Bronchial epithelial cell (primary cell): Measurements from ENCODE around the gene DSCAML1. TPM values are rescaled to one million over a fixed set of nuclear protein-coding genes. Genes with fewer than 3 reads are reported as not detected.

Experiments used
- DNase-seq: peaks from one replicate; pipeline ENCODE4 v3.0.0-alpha.2; 2010; ENCODE audit warnings: low read depth
- FAIRE-seq: peaks from 2 replicates; lab custom pipeline; 2011; peaks lifted over from hg19 to GRCh38; lab: Jason Lieb, UNC
- H3K27me3 ChIP-seq: 2 replicates; pipeline ENCODE4 v1.5.1; 2011; ENCODE audit warnings: low read length; ENCODE audit not compliant: control insufficient read depth, insufficient read depth
- H3K36me3 ChIP-seq: 2 replicates; pipeline ENCODE4 v1.5.1; 2011; ENCODE audit warnings: low read length; ENCODE audit not compliant: control insufficient read depth, insufficient read depth
- H3K4me3 ChIP-seq: 2 replicates; pipeline ENCODE4 v1.5.1; 2011; ENCODE audit warnings: mild to moderate bottlenecking, low read depth, low read length, control low read depth
- total RNA-seq: library from RNA; depleted of rRNA; stranded (reverse); fragments of >200 nt; gene quantifications from 2 replicates; pipeline ENCODE4 v1.2.1, GENCODE V29; 2014
- TF ChIP-seq, protein P1 (sequence below): IDR thresholded peaks from 2 replicates; pipeline ENCODE4 v1.5.1; 2011; ENCODE audit warnings: mild to moderate bottlenecking, moderate library complexity, low read length, control low read depth, inconsistent platforms; ENCODE audit not compliant: insufficient read depth, severe bottlenecking

DSCAML1 gene
- total RNA-seq, 1 donor from 2014 or later: under 0.01 TPM

DNA sequence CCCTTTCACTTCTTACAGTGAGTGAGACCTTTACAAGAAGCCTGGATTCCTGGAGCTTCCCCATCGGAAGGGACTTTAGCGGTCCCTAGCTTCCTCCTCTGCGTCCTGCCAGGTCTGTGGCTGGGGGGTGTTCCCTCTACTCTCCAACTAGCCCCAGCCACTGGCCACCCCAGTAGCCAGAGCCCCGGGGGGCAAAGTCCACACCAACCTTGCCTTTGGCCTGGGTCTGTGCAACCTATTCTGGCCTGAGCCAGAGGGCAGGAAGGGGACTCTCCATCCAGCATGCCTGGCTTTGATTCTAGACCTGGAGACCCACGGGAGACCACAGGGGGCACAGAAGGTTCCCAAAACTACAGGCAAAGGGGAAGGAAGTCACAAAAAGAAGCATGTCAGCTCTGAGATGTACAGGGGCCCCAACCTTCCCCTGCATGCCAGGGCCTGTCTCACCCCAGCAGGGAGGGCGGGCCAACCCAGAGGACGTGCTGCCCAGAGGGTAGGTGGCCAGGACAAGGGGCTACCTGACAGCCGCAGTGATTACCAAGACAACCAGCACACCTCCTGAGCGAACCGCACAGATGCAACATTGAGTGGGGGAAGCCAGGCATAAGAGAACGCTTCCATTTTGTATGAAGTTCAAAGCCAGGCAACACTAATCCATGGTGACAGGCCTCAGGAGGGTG, 52.4 kb downstream of the DSCAML1 start:
- TF ChIP-seq, protein P1, sequence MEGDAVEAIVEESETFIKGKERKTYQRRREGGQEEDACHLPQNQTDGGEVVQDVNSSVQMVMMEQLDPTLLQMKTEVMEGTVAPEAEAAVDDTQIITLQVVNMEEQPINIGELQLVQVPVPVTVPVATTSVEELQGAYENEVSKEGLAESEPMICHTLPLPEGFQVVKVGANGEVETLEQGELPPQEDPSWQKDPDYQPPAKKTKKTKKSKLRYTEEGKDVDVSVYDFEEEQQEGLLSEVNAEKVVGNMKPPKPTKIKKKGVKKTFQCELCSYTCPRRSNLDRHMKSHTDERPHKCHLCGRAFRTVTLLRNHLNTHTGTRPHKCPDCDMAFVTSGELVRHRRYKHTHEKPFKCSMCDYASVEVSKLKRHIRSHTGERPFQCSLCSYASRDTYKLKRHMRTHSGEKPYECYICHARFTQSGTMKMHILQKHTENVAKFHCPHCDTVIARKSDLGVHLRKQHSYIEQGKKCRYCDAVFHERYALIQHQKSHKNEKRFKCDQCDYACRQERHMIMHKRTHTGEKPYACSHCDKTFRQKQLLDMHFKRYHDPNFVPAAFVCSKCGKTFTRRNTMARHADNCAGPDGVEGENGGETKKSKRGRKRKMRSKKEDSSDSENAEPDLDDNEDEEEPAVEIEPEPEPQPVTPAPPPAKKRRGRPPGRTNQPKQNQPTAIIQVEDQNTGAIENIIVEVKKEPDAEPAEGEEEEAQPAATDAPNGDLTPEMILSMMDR: no peak
- DNase-seq (peak; percentile 7), FAIRE-seq (no peak)
- H3K36me3 ChIP-seq: no peaks in the 10 kb centered on the region
- peaks cover 4% of the 10 kb centered on the region for H3K27me3 ChIP-seq
- H3K4me3 ChIP-seq: no peak overlapping the region

DNA sequence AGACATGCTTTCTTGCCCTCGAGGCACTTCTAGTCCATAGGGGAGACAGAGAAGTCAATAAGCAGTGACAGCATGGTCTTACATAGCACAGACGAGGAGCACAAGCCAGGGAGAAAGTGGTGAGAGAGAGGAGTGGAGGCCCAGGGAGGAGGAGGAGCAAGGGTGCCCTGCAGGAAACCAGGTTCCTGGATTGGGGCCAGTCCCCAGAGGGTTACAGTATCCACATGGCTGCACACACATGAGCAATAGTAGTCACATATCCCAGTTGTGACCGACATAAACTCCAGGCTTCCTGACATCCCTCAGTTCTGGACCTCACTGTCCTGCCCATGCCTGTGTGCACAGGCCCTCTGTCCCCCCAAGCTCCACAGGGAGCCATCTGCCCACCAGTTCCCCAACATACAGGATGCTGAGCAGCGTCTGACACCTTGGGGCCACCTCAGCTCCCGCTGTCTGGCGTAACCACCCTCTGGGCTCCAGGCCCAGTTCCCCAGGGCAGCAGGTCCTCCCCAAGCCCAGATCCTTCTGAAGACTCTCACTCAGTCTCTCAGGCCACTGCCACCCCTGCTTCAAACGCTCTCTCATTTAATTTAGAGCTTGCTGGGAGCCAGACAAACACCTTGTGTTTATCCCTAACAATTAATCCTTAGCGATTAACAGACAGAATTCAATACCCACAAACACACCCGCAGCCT, 53.7 kb downstream of the DSCAML1 start:
- TF ChIP-seq, protein P1: no peak
- peaks cover 4% of the 10 kb centered on the region for H3K27me3 ChIP-seq
- no peak overlapping the region for H3K4me3 ChIP-seq
- no peaks in the 10 kb centered on the region for H3K36me3 ChIP-seq
- FAIRE-seq (no peak), DNase-seq (peak; percentile 11)

DNA sequence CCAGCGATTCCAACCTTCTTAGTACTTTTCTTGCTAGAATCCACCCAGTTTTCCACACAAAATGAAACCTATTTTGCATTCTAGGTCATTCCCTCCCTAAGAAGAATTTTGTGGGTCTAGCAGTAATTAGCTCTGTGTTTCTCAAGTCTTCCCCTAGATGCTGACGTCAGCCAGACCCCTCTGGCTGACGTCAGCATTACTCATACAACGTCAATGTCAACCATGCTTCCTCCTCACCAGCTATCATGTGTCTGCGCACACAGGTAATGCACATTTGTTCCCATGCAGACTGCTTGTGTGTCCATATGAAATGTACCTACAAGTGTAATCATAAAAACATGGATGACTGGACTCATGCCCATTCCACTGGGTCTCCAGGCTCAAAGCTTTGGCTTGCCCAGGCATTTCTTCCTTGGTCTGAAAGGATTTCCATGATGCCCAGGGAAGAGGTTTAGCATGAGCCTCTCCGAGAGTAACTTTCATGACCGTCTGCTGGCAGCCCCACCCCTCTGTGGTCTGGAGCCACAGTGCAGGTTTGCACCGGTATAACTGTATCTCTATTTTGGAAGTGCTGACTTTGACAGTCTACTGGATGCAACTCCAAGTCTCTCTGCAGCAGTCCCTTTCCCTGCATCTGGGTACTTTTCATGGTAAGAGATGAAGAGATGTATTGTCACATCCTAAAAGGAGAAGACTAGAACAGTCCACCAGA, 58.6 kb downstream of the DSCAML1 start:
- Histone ChIP-seq H3K4me3 (no peak overlapping the region), H3K36me3 (no peaks in the 10 kb centered on the region), H3K27me3 (no peaks in the 10 kb centered on the region)
- peak; percentile 47 for FAIRE-seq
- no peak for DNase-seq
- TF ChIP-seq, protein P1: no peak

DNA sequence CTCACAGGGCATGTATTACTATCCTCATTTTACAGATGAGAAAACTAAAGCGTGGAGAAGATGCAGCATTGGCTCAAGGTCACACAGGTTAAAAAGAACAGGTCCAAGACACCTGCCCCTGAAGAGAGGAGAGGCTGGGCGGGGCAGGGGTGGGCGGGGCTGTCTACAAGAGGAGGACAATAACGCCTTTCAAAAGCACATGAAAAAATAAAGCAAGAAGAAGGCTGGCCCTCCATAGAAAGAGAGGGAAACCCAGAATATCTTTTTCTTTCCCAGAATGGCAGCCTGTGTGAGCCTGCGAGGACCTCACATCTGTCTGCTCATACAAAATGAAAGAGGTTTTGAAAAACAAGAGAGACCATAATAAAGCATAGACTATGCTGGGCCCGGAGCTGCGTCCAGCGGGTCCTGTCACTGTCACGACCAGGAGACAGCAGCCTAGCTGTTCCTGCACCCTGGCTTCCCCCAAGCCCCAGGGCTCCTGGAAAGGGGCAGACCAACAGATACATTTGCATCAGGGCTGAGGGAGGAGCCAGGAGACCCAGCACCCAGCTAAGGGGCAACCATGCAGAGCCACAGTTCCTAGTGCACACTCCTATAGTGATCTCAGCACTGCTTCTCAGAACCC, 61.6 kb downstream of the DSCAML1 start:
- FAIRE-seq (no peak), DNase-seq (no peak)
- H3K27me3 ChIP-seq: no peaks in the 10 kb centered on the region
- TF ChIP-seq, protein P1: no peak
- H3K4me3 ChIP-seq: no peak overlapping the region
- H3K36me3 ChIP-seq: no peaks in the 10 kb centered on the region

DNA sequence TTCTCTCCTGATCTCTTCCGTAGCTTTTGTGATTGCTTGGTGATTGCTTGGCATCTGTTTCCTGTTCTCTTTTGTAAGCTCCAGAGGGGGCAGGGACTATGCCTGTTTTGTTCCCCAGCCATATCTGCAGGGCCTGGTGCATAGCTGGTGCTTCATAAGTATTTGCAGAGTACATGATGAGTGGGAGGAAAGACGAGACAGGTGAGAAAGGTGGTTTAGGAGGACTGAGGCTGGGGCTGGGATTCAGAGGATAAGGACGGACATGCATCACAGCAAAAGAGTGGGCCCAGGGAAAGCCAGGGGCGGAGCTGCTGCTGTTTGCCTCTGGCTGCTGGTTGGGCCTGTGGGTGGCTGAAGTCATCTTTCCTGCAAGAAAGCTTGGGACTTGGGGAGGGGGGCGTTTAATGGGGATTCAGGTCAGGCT, 62.4 kb downstream of the DSCAML1 start:
- TF ChIP-seq, protein P1: no peak
- no peak for DNase-seq
- H3K27me3 ChIP-seq: no peaks in the 10 kb centered on the region
- FAIRE-seq: no peak
- H3K4me3 ChIP-seq: no peak overlapping the region
- H3K36me3 ChIP-seq: no peaks in the 10 kb centered on the region
